ENCODE data around the gene SYTL4. TPM values are rescaled to one million over a fixed set of nuclear protein-coding genes. Genes with fewer than 3 reads are reported as not detected.

Gene SYTL4
- total and polyA plus RNA-seq, 2 of the 8 experiments (the other 6 are each of a cell fraction or from before 2014, with no cell fraction given): 0.11 TPM

DNA sequence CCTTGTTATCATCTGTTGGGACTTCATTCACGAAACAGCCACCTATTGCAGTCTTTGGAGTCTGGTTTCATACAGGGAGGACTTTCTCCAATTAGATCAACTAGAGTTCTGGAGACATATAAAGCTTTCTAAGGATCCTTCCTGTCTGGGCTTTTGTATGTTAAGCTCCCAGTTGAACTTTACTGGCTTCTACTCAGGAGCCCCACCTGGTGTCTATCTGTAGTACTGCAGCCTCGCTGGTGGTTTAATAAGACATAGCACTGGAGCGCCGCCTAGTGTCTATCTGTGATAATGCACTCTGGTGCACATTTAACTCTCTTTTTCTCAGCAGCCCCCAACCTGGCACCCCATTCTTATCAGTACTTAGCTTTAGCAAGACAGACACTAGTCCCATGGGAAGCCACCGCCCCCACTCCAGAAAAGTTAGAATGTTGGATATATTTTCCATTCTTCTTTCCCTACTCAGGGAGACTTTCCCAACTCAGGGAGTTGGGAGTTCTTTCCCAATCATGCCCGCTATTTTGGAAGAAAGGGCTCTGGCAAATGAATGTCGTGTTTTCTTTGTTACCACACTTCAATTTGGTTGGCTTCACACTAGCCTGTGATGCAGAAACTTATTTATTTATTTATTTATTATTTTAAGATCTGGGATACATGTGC lies 36.9 kb upstream of the SYTL4 start (continued):
- TF ChIP-seq RAD21 (IDR thresholded peaks at IDR 0.05 in 1 of 2, conservative IDR thresholded peaks at IDR 0.05 in 1 of 2; ENCODE audit: low read depth in 2 of 2, low read length in 2 of 2): peak; percentile 92 to 97
- no peak for TF ChIP-seq CHD1 (IDR thresholded peaks at IDR 0.05; ENCODE audit: low read depth, low read length)
